BE2C (cell line): ENCODE measurements around the gene PPP2R2B.

Experiments
- DNase-seq: peaks from one replicate; pipeline ENCODE4 v3.0.0-alpha.2; 2020
- H3K27me3 ChIP-seq: fragments of 250-450 bp; sonication (Bioruptor Pico); 2 replicates; pipeline ENCODE4 v1.5.1; 2020; ENCODE audit warnings: mild to moderate bottlenecking
- H3K36me3 ChIP-seq: fragments of 250-450 bp; sonication (Bioruptor Pico); 2 replicates; pipeline ENCODE4 v1.5.1; 2020; ENCODE audit warnings: mild to moderate bottlenecking
- H3K4me1 ChIP-seq: fragments of 250-450 bp; sonication (Bioruptor Pico); 2 replicates; pipeline ENCODE4 v1.5.1; 2020
- H3K4me3 ChIP-seq: 2 replicates; pipeline ENCODE4 v1.5.1; 2011; ENCODE audit warnings: low read depth, low read length
- H3K9me3 ChIP-seq: fragments of 250-450 bp; sonication (Bioruptor Pico); 2 replicates; pipeline ENCODE4 v1.5.1; 2020
- TF ChIP-seq, protein P1 (sequence below): IDR thresholded peaks from 2 replicates; pipeline ENCODE4 v1.5.1; 2012; ENCODE audit warnings: mild to moderate bottlenecking, low read depth, low read length

PPP2R2B gene

DNA sequence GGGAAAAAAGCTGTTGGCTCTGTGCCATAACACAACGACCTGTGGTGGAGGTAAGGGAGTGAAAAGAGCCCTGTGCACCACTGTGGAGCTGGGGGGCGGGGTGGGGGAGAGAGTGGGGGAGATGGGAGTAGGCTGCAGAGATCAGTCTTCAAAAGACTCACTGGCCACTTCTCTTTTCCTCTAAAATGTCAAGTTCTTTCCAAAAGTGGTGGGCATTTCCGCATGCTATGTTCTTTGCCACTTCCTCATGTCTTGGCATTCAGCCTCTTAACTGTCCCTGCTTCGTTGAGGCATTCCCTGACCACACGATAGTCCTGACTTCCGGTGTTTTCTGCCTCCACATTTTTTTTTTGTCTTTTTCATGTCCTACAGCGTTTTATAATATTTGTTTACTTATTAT, 2.4 kb upstream of the PPP2R2B start:
- Histone ChIP-seq H3K27me3 (no peaks in the 10 kb centered on the region; the same call in 1 of the 2 replicates), H3K4me3 (no peak overlapping the region), H3K4me1 (no peaks in the 10 kb centered on the region), H3K9me3 (no peaks in the 10 kb centered on the region), H3K36me3 (no peaks in the 10 kb centered on the region)
- DNase-seq: no peak
- TF ChIP-seq, protein P1, sequence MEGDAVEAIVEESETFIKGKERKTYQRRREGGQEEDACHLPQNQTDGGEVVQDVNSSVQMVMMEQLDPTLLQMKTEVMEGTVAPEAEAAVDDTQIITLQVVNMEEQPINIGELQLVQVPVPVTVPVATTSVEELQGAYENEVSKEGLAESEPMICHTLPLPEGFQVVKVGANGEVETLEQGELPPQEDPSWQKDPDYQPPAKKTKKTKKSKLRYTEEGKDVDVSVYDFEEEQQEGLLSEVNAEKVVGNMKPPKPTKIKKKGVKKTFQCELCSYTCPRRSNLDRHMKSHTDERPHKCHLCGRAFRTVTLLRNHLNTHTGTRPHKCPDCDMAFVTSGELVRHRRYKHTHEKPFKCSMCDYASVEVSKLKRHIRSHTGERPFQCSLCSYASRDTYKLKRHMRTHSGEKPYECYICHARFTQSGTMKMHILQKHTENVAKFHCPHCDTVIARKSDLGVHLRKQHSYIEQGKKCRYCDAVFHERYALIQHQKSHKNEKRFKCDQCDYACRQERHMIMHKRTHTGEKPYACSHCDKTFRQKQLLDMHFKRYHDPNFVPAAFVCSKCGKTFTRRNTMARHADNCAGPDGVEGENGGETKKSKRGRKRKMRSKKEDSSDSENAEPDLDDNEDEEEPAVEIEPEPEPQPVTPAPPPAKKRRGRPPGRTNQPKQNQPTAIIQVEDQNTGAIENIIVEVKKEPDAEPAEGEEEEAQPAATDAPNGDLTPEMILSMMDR: no peak

DNA sequence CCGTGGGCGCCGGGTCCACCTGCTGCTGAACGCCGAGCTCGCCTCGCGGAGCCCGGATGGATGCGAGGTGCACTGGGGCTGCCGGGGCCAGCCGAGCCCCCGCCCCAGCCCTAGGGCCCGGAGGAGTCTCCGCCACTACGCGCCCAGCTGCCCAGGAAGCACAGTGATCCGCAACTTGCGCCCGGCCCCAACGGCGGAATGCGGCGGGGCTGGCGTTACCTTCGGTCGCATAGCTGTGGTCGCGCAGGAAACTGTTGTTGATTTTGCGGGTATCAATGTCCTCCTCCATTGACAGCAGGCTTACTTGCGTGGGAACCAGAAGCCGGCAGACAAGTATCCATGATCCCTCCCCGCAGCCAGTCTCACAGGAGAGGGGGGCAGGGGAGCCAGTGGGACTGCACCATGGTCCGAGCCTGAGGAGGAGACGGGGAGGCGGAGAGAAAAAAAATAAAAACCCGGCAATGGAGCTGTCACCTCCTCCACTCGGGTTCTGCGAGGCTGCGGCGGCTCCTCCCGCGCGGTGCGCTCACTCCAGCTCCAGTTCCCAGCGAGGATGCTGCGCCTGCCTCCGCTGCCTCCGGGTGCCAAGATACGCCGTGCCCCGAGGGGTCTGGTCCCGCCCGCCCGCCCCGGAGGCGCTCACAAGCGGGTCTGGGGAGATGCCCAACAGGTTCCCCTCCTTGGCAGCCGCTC, 628 bp downstream of the PPP2R2B start:
- Histone ChIP-seq H3K4me3 (peak overlapping the region; percentile 87), H3K36me3 (no peaks in the 10 kb centered on the region), H3K27me3 (no peaks in the 10 kb centered on the region; the same call in 1 of the 2 replicates), H3K9me3 (no peaks in the 10 kb centered on the region), H3K4me1 (peaks cover 10% of the 10 kb centered on the region)
- TF ChIP-seq, protein P1: no peak
- peak; percentile 49 for DNase-seq

DNA sequence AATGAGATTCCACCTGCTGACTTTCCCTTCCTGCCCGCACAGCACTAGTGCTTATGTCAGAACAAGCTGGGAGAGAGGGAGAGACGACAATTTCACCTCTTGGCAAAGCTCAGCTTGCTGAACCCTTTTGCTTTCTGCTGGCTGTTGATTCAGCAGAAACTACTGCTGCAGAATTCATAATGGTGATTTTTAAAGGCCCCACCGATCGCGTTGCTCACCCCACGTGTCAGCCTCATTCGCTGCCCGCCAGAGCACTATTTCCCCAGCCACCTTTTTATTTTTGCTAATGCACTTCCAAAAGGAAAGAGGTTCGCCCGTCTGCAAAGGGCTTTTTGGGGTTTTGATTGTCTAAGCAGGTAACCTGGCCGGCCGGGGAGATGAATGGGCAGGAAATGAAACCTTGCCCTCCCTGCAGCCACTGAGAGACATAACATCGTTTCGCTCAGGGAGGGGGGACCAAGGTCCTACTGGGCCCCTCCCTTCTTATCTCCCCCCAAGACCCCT, 1.3 kb downstream of the PPP2R2B start:
- Histone ChIP-seq H3K4me3 (peak overlapping the region; percentile 87), H3K4me1 (peaks cover 14% of the 10 kb centered on the region), H3K27me3 (no peaks in the 10 kb centered on the region; the same call in 1 of the 2 replicates), H3K36me3 (no peaks in the 10 kb centered on the region), H3K9me3 (no peaks in the 10 kb centered on the region)
- TF ChIP-seq, protein P1: no peak
- no peak for DNase-seq

DNA sequence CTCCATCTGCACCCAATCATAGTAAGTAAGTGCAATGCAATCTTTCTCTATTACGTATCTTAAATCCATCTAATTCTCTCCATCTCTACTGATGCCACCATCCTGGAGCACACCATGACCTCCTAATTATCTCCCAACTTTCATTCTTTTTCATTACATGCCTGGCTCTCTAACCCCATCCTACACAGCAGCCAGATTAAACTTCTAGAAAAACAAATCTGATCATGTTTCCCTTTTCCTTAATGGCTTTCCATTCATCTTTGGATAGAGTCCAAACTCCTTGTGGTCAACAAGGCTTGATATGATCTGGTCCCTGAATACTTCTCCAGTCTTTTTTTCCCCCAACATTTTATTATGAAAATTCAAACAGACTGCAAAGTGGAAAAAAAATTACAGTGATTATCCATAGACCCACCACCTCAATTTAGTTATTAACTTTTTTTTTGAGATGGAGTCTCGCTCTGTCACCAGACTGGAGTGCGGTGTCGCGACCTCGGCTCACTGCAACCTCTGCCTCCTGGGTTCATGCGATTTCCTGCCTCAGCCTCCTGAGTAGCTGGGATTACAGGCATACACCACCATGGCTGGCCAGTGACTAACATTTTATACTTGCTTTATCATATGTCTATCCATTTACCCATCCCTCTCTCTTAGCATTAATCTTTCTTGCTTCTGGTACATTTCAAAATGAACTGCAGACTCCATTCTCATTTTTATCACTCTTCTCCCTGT, 5.2 kb downstream of the PPP2R2B start:
- H3K4me3 ChIP-seq: no peak overlapping the region
- no peaks in the 10 kb centered on the region for H3K36me3 ChIP-seq
- peak; percentile 24 for DNase-seq
- H3K4me1 ChIP-seq: peaks cover 16% of the 10 kb centered on the region
- no peaks in the 10 kb centered on the region; the same call in 1 of the 2 replicates for H3K27me3 ChIP-seq
- H3K9me3 ChIP-seq: no peaks in the 10 kb centered on the region
- TF ChIP-seq, protein P1: no peak

DNA sequence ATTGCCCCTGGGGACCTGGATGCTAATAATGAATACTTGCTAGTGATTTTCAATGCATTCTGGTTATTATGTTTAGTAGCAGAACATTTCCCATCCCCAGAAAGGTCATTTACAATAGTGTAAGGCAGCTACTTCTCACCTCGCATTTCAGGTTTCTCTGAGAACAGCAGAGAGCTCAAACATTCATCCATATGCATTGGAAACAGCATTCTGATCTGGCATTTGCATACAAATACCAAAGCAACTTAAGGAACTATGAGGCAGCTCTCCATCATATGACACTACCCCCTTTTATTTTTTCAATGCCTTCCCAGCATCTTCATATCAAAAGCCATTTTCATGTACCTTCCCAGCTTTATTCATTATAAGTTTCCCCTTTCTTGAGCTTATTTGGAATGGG, 6.4 kb downstream of the PPP2R2B start:
- peaks cover 20% of the 10 kb centered on the region for H3K4me1 ChIP-seq
- H3K9me3 ChIP-seq: no peaks in the 10 kb centered on the region
- TF ChIP-seq, protein P1: no peak
- no peak for DNase-seq
- H3K36me3 ChIP-seq: no peaks in the 10 kb centered on the region
- no peak overlapping the region for H3K4me3 ChIP-seq
- H3K27me3 ChIP-seq: no peaks in the 10 kb centered on the region
